ENCODE results near the gene DMRT1. TPM values are rescaled to one million over a fixed set of nuclear protein-coding genes. Genes with fewer than 3 reads are reported as not detected.

DMRT1 gene
- total and polyA plus RNA-seq, 9 of the 15 experiments (the other 6 are each of a cell fraction or from before 2014, with no cell fraction given) = not detected

- H3K36me3 ChIP-seq (ENCODE audit: control insufficient read depth, insufficient read depth, low read length) = no peaks in the 10 kb centered on the region
- H3K4me1 ChIP-seq (replicated peaks in 1 of 2; ENCODE audit: control insufficient read depth in 2 of 2, insufficient read depth in 2 of 2, low read length in 2 of 2) = no peaks in the 10 kb centered on the region
- no peak for FAIRE-seq
- no peak for DNase-seq (ENCODE audit: extremely low read depth in 1 of 4, low spot score in 3 of 4)
- no peak overlapping the region for H2AFZ ChIP-seq (ENCODE audit: low read depth, low read length)
- intact Hi-C loops (cut with micrococcal nuclease) = no loop called here
- H3K79me2 ChIP-seq (ENCODE audit: control insufficient read depth, insufficient read depth, low read length) = no peaks in the 10 kb centered on the region
- TF ChIP-seq PHF21A (IDR thresholded peaks at IDR 0.05; ENCODE audit: borderline replicate concordance, low read depth) = no peak
- no peaks in the 10 kb centered on the region; a peak in 1 of 5 replicates for H3K27me3 ChIP-seq (ENCODE audit: control insufficient read depth in 2 of 2, insufficient read depth in 2 of 2, low read length in 2 of 2)
- in situ Hi-C loops (cut with MboI) = no loop called here
- H3K4me3 ChIP-seq = no peak overlapping the region
- ChIA-PET CTCF (ENCODE audit: low intra/inter-chr PET ratio) (no interaction called here), POLR2A (no interaction called here)
- no peak overlapping the region for H3K27ac ChIP-seq (ENCODE audit: extremely low read depth, low read depth, low read length)
- no peaks in the 10 kb centered on the region for H3K9me1 ChIP-seq (ENCODE audit: control insufficient read depth, insufficient read depth, low read length)
- no peak for ATAC-seq
- H3K9me3 ChIP-seq (replicated peaks; ENCODE audit: control insufficient read depth, insufficient read depth, low read depth, low read length) = no peaks in the 10 kb centered on the region
- H4K20me1 ChIP-seq (replicated peaks; ENCODE audit: control insufficient read depth, insufficient read depth, low read length) = no peaks in the 10 kb centered on the region
- no peak overlapping the region for H3K4me2 ChIP-seq (ENCODE audit: insufficient read depth, low read length)
- H3K9ac ChIP-seq (ENCODE audit: insufficient read depth in 1 of 2, low read depth in 2 of 2, low read length in 2 of 2) = no peak overlapping the region
- WGBS (ENCODE audit: insufficient coverage, low coverage, missing lambda C conversion rate) = 0% methylated on average over 8 of the region's 9 CpGs
- BruUV-seq (replicated peaks) = no TSS peak
These were observed 40.8 kb upstream of the DMRT1 start for GRCh38 chr9:800591-801150.

- ATAC-seq (no peak), DNase-seq (ENCODE audit: extremely low read depth in 1 of 4, low spot score in 3 of 4) (no peak), FAIRE-seq (no peak)
- no peaks in the 10 kb centered on the region for H3K9me3 ChIP-seq (replicated peaks; ENCODE audit: control insufficient read depth, insufficient read depth, low read depth, low read length)
- no peak overlapping the region for H3K27ac ChIP-seq (ENCODE audit: extremely low read depth, low read depth, low read length)
- H3K9me1 ChIP-seq (ENCODE audit: control insufficient read depth, insufficient read depth, low read length) = no peaks in the 10 kb centered on the region
- H3K36me3 ChIP-seq (ENCODE audit: control insufficient read depth, insufficient read depth, low read length) = no peaks in the 10 kb centered on the region
- H2AFZ ChIP-seq (ENCODE audit: low read depth, low read length) = no peak overlapping the region
- H3K79me2 ChIP-seq (ENCODE audit: control insufficient read depth, insufficient read depth, low read length) = no peaks in the 10 kb centered on the region
- no peaks in the 10 kb centered on the region; a peak in 1 of 5 replicates for H3K27me3 ChIP-seq (ENCODE audit: control insufficient read depth in 2 of 2, insufficient read depth in 2 of 2, low read length in 2 of 2)
- H3K4me1 ChIP-seq (replicated peaks in 1 of 2; ENCODE audit: control insufficient read depth in 2 of 2, insufficient read depth in 2 of 2, low read length in 2 of 2) = no peaks in the 10 kb centered on the region
- H3K4me3 ChIP-seq = no peak overlapping the region
- POLR2A ChIA-PET = no interaction called here
- no peak overlapping the region for H3K9ac ChIP-seq (ENCODE audit: insufficient read depth in 1 of 2, low read depth in 2 of 2, low read length in 2 of 2)
- H3K4me2 ChIP-seq (ENCODE audit: insufficient read depth, low read length) = no peak overlapping the region
- WGBS (ENCODE audit: insufficient coverage, low coverage, missing lambda C conversion rate) = 0% methylated on average over 11 of the region's 11 CpGs
- BruUV-seq (replicated peaks) = no TSS peak
- H4K20me1 ChIP-seq (replicated peaks; ENCODE audit: control insufficient read depth, insufficient read depth, low read length) = no peaks in the 10 kb centered on the region
- CTCF ChIA-PET (ENCODE audit: low intra/inter-chr PET ratio) = no interaction called here
- in situ Hi-C loops (cut with MboI) = no loop called here
- intact Hi-C loops (cut with micrococcal nuclease) = no loop called here
- no peak for TF ChIP-seq NR2F6 (CRISPR knock-in tag; IDR thresholded peaks at IDR 0.05)
- TF ChIP-seq BCOR (IDR thresholded peaks at IDR 0.05) = no peak
- no peak for TF ChIP-seq ZNF274 (IDR thresholded peaks at IDR 0.05; ENCODE audit: borderline replicate concordance, low read depth, low read length)
- no peak for TF ChIP-seq NFE2L1 (tag; IDR thresholded peaks at IDR 0.05; ENCODE audit: borderline replicate concordance, low read depth)
- TF ChIP-seq, protein P1, sequence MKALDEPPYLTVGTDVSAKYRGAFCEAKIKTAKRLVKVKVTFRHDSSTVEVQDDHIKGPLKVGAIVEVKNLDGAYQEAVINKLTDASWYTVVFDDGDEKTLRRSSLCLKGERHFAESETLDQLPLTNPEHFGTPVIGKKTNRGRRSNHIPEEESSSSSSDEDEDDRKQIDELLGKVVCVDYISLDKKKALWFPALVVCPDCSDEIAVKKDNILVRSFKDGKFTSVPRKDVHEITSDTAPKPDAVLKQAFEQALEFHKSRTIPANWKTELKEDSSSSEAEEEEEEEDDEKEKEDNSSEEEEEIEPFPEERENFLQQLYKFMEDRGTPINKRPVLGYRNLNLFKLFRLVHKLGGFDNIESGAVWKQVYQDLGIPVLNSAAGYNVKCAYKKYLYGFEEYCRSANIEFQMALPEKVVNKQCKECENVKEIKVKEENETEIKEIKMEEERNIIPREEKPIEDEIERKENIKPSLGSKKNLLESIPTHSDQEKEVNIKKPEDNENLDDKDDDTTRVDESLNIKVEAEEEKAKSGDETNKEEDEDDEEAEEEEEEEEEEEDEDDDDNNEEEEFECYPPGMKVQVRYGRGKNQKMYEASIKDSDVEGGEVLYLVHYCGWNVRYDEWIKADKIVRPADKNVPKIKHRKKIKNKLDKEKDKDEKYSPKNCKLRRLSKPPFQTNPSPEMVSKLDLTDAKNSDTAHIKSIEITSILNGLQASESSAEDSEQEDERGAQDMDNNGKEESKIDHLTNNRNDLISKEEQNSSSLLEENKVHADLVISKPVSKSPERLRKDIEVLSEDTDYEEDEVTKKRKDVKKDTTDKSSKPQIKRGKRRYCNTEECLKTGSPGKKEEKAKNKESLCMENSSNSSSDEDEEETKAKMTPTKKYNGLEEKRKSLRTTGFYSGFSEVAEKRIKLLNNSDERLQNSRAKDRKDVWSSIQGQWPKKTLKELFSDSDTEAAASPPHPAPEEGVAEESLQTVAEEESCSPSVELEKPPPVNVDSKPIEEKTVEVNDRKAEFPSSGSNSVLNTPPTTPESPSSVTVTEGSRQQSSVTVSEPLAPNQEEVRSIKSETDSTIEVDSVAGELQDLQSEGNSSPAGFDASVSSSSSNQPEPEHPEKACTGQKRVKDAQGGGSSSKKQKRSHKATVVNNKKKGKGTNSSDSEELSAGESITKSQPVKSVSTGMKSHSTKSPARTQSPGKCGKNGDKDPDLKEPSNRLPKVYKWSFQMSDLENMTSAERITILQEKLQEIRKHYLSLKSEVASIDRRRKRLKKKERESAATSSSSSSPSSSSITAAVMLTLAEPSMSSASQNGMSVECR (CRISPR knock-in tag; IDR thresholded peaks at IDR 0.05) = no peak
- TF ChIP-seq MAZ (CRISPR knock-in tag; conservative IDR thresholded peaks at IDR 0.05 in 1 of 2, IDR thresholded peaks at IDR 0.05 in 1 of 2) = no peak
- no peak for TF ChIP-seq RFX1 (IDR thresholded peaks at IDR 0.05)
- no peak for TF ChIP-seq POLR2AphosphoS5 (IDR thresholded peaks at IDR 0.05; ENCODE audit: control insufficient read depth, insufficient read depth, low read depth, low read length)
- TF ChIP-seq NFRKB (IDR thresholded peaks at IDR 0.05; ENCODE audit: low read depth) = no peak
These were observed 40.0 kb upstream of the DMRT1 start for GRCh38 chr9:801399-802071.

Measured in K562 (cell line).